Tibial nerve (tissue), 4 donors: ENCODE results near the gene CCDC87.

Experiments
- EP300 ChIP-seq, 2 donors: sonication (generic); formaldehyde crosslinking; IDR thresholded peaks; one replicate each; pipeline ENCODE4 v1.6.1; 2017; ENCODE audit warnings: antibody characterized with exemption in 2 of 2, mild to moderate bottlenecking in 1 of 2
- POLR2A ChIP-seq, 2 donors: fragments of 450-650 bp; IDR thresholded peaks; one replicate each; pipeline ENCODE4 v1.6.1; 2017; ENCODE audit warnings: antibody characterized with exemption in 2 of 2, mild to moderate bottlenecking in 2 of 2, moderate library complexity in 2 of 2
- TF ChIP-seq, protein P1 (sequence below), 5 experiments: fragments of 200-600 bp in 3 of 5; fragments of 450-650 bp in 2 of 5; sonication (generic) in 3 of 5; IDR thresholded peaks; one replicate each; pipeline ENCODE4 v1.5.1; 2016 to 2019; ENCODE audit warnings: antibody characterized with exemption in 5 of 5, mild to moderate bottlenecking in 3 of 5, moderate library complexity in 2 of 5

DNA sequence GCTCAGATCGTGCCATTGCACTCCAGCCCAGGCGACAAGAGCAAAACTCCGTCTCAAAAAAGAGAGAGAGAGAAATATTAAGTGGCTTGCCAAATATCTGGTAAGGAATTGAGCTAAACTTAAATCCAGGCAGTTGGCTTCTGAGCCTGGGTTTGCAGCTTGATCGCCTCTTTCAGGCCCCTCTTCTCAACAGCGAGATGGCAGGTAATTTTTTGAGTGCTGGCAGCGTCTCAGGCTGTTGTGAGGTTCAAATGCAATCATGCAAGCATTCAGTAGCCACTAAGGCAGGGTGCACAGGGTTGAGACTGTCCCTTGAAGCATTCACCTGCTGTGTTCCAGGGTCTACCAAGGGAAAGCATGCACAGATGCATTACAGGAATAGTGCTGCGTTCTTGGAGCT is 23.8 kb downstream of the CCDC87 start:
- TF ChIP-seq, protein P1, sequence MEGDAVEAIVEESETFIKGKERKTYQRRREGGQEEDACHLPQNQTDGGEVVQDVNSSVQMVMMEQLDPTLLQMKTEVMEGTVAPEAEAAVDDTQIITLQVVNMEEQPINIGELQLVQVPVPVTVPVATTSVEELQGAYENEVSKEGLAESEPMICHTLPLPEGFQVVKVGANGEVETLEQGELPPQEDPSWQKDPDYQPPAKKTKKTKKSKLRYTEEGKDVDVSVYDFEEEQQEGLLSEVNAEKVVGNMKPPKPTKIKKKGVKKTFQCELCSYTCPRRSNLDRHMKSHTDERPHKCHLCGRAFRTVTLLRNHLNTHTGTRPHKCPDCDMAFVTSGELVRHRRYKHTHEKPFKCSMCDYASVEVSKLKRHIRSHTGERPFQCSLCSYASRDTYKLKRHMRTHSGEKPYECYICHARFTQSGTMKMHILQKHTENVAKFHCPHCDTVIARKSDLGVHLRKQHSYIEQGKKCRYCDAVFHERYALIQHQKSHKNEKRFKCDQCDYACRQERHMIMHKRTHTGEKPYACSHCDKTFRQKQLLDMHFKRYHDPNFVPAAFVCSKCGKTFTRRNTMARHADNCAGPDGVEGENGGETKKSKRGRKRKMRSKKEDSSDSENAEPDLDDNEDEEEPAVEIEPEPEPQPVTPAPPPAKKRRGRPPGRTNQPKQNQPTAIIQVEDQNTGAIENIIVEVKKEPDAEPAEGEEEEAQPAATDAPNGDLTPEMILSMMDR (IDR thresholded peaks at IDR 0.05), result no peak
- TF ChIP-seq POLR2A (IDR thresholded peaks at IDR 0.05) (no peak), EP300 (IDR thresholded peaks at IDR 0.05) (no peak)
